Hippocampal formation (tissue), 2 donors: ENCODE results near the gene ACAN.

ENCODE experiments used
- DNase-seq, 2 donors: peaks; one replicate each; lab custom pipeline; 2025; lab: John Stamatoyannopoulos, UW

The ACAN gene

DNA sequence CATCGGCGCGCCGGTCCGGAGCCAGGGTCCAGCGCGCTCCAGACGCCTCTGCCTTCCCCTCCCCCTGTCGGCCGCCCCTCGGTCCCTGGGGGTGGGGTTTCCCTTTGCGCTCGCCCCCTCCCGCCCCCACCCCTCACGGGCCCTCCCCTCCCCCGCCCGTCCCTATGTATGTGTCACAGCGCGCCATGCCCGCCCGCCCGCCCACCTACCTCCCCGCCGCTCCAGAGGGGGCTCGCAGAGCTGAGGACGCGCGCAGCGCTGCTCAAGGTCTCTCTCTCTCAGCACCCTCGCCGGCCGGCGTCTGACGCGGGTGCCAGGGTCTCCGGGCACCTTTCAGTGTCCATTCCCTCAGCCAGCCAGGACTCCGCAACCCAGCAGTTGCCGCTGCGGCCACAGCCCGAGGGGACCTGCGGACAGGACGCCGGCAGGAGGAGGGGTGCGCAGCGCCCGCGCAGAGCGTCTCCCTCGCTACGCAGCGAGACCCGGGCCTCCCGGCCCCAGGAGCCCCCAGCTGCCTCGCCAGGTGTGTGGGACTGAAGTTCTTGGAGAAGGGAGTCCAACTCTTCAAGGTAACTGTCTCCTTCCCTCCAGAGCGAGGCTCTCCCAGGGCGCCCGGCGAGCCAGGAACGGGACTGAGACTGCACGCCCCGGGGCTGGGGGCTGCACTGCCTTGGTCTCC, at the start of gene ACAN:
Gene ACAN (plus strand): TSS at position 196 of the 679 bp plus-strand sequence. CDS start 32,771 bp downstream, outside the sequence.
- DNase-seq, result no peak

DNA sequence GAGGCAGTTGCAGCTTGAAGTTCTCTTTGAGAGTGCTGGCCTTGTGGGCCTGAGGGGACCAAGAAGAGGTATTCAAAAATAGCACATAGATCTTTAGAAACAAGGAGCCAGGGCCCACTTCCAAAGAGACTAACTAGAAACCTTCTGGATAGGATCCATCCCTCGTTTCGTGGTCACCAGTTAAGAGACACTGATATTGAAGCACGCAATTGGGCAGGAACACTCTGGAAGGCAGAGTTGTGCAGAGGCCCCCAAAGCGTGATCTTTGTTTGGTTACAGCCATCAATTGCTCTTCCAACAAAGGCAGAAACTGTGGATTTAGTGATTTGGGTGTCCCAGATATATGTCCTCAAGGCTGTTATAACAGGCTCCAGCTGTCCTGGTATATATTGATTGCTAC, 46.7 kb upstream of the ACAN start:
- no peak for DNase-seq

DNA sequence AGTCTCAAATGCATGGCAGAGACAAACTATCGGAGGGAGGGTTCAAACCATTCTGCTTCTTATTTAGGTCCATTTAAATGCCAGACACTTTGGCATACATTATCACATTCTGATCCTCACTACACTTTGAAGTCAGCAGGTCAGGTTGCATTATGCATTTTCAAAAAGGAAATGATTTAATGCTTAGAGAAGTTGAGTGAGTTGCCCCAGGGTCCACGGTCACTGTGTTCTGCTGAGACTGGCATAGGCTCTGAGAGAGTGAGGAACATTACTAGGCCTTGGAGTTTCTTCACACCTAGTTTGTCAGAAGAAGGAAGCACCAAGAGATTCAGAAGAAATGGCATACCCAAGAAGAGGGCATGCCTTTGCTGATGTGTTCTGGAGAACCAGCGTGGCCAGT, 46.3 kb upstream of the ACAN start:
- no peak for DNase-seq

DNA sequence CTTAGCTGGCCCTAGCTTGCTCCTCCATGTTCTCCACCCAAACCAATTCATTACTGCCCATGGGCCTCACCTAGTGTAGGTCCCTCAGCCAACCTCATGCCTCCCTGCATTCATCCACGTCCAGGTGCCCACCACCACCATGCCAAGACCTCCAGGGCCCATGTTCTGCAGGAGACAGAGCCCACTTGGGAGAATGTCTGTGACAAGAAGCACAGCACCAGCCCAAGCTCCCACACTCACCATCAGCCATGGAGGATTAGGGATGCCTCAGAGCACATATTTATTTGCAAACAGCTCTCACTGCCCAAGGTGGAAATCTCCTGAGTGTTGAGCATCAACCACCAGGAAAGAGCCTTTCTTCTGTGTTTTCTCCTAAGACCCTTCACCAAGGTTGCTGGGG, 43.4 kb upstream of the ACAN start:
- DNase-seq, result no peak

DNA sequence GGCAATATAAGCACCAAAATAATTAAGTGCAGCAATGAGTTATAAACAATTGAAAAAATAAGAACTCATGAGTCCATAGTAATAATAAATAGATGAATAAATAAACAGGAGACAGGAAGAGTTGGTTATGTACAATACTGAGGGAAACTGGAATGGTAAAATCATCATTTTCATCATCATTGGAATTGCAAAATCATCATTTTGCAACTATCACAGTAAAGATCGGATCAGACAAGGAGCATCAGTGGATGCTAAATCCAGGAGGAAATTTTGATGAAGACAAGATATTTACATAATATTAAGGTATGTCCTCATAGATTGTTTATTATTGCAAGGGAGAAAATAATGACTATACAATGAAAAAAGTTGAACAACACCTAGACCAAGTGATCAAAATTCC, 38.8 kb upstream of the ACAN start:
- no peak for DNase-seq

- no peak for DNase-seq
Measured at GRCh38 chr15:88765212-88765611, 38.0 kb upstream of the ACAN start.

GRCh38 chr15:88769161-88769971, 33.9 kb upstream of the ACAN start:
- DNase-seq, result peak in 1 of 2 donors; percentile 15

- no peak for DNase-seq
Measured at GRCh38 chr15:88775776-88776175, 27.5 kb upstream of the ACAN start.

GRCh38 chr15:88776646-88777045, 26.6 kb upstream of the ACAN start:
- DNase-seq, result peak; percentile 37 to 74

DNA sequence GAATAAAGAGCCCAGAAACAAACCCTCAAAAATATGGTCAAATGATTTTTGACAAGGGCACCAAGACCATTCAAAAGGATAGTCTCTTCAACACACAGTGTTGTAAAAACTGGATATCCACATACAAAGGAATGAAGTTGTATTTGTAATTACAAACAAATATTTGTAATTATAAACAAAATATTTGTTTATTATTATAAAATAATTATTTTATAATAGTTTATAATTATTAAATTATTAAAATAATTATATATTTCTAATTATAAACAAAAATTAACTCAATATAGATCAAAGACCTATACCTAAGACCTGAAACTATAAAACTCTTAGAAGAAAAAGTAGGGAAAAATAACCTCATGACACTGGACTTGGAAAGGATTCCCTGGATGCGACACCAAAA, 23.3 kb upstream of the ACAN start:
- no peak for DNase-seq

GRCh38 chr15:88782465-88782864, 20.8 kb upstream of the ACAN start:
- DNase-seq, result no peak

DNA sequence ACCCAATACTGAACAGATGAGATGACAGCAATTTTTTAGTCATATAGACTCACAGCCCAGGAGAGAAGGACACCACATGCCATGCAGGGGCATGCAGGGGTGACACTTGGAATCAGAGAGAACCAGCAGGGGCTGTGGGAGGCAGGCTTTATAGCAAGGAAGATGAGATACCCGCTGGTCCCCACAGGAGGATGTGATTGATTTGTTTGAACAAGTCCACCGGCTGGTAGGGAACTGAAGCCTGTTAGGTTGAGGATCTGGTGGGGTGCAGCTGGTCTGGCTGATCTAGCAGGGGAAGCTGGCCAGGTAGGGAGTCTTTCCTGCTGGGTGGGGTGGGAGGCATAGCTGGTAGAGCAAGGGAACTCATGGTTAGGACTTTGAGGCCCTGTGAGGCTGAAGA, 18.0 kb upstream of the ACAN start:
- DNase-seq, result no peak

GRCh38 chr15:88788036-88788435, 15.2 kb upstream of the ACAN start:
- DNase-seq, result no peak

DNA sequence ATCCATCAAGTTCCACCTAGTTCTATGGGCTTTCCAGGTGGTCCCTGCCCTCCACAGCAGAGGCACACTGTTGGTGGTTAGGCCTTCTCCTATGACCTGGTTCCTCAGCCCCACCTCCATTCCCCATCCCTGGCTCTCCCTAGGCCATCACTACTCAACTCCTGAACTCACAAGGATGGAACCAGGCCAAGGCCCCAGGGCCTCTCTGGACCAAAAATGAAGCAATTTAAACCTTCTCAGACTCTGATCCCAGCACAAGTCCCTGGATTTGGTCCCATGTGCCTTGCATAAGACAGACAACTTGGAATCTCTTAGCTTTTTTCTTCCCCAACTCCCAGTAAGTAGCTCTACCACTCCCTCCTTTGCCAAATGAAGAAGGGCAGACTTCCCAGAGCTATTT, 14.4 kb upstream of the ACAN start:
- no peak for DNase-seq

- DNase-seq, result no peak
Measured at GRCh38 chr15:88790486-88790885, 12.8 kb upstream of the ACAN start.

- no peak for DNase-seq
Measured at GRCh38 chr15:88791637-88792036, 11.6 kb upstream of the ACAN start.

GRCh38 chr15:88792342-88793282, 10.6 kb upstream of the ACAN start:
- no peak for DNase-seq

DNA sequence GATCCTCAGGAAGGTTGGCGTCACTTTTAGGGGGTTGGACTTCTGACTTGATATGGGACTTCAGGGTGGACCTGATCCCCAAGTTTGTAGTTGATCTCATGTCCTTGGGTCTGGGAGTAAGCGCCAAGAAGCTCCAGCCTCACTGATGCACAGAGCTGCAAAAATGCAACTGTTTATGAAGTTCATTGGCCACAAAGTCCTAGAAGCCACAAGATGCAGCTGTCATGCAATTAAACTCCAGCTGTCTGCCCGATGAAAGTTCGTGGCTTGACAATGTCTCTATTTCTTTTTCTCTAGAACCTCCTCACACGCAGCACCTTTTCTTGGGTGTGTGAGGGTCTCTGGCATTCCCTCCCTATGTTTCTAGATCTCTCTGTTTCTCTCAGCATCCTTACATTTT, 9.2 kb upstream of the ACAN start:
- no peak for DNase-seq

DNA sequence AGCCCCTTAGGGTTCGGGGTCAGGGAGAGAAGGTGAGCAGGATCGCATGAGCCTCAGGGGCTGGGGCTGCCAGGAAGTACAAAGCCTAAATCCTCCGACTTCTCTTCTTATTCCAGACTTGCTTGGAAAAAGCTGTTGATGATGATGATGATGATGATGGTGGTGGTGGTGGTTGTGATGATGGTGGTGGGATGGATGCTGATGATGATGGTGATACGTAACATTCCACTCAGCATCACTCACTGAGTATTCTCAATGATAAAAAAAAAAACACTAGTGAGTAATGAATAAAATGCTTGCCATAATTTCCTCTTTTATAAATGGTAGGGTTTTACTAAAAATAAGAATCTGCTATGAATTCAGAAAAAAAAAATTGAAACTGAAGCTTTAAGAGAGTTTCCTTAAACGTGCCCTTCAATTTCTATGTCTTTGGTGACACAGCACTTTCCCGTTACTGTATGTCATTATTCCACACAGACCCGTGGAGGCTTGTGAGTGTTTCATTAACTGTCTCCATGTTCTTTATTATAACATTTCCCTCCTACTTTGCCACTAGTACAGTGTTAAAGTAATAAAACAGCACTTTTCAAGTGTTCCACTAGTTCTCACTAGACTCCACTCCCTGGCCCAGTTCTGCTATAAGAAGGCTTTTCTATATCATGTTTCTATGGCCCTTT, 5.4 kb upstream of the ACAN start:
- no peak for DNase-seq

GRCh38 chr15:88799341-88799740, 3.9 kb upstream of the ACAN start:
- DNase-seq, result no peak

DNA sequence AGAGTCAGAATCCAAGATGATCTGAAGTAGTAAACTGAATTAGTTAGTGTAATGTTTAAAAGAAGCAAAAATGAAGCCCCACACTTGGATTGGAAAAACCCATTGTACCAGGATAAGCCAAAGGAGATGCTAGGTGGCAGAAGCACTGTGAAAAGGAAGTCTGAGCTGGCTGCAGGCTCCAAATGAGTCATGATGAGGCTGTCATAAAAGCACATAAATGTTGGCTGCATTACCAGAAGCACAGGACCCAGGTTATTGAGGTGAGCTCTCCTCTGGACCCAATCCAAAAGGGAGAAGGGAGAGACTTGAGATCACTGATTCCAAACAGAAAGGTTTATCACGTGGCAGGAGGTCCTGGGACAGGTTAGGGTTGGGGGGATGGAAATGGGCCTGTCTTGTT, 3.2 kb upstream of the ACAN start:
- DNase-seq, result no peak

DNA sequence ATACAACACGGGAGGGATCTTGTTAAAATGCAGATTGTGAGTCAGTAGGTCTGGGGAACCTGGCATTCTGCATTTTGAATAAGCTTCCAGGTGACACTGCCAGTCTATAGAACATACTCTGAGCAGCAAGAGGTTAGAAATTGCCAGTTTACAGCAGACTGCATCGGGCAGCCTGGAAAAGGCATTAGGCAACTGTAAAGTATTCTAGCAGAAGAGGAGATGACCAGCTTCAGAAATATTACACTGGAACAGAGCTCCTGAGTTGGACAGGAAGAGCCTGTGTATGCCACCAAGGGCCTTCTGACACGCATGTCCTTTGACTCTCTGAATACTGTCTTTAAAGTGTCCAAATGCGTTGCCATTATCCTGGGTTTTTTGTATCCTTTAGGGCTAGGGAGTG, 2.5 kb upstream of the ACAN start:
- DNase-seq, result no peak
